GM18505 (cell line): ENCODE results near the gene XCL2.
"Not testable (repeated sequence)": the region's sequence is repeated elsewhere in the genome, so short reads cannot be mapped to it uniquely, and the experiment has no call there.

ENCODE experiments used
- ATAC-seq: cut with Tn5 transposase; IDR thresholded peaks from one replicate; pipeline ENCODE4 v1.9.1; 2021; ENCODE audit not compliant: unreplicated experiment
- POLR2A ChIP-seq: IDR thresholded peaks from 4 replicates; pipeline ENCODE4 v1.6.1; 2011; ENCODE audit warnings: borderline replicate concordance; ENCODE audit not compliant: insufficient read depth, insufficient read length; ENCODE audit errors: extremely low read depth

XCL2 gene

GRCh38 chr1:168543840-168544498, at the start of gene XCL2:
Gene XCL2 (minus strand): TSS chr1:168543997. CDS start chr1:168543964, 33 bp downstream.
- not testable (repeated sequence) for ATAC-seq

GRCh38 chr1:168591641-168592250, 47.9 kb upstream of the XCL2 start:
- TF ChIP-seq POLR2A = no peak
- ATAC-seq = no peak

- ATAC-seq = no peak
- no peak for TF ChIP-seq POLR2A
Measured at GRCh38 chr1:168591066-168591465, 47.3 kb upstream of the XCL2 start.

GRCh38 chr1:168589167-168589566, 45.4 kb upstream of the XCL2 start:
- no peak for TF ChIP-seq POLR2A
- ATAC-seq = no peak

- TF ChIP-seq POLR2A = no peak
- no peak for ATAC-seq
Measured at GRCh38 chr1:168585937-168586336, 42.1 kb upstream of the XCL2 start.

GRCh38 chr1:168585191-168585590, 41.4 kb upstream of the XCL2 start:
- ATAC-seq = no peak
- TF ChIP-seq POLR2A = no peak

- no peak for TF ChIP-seq POLR2A
- no peak for ATAC-seq
Measured at GRCh38 chr1:168583571-168583970, 39.8 kb upstream of the XCL2 start.

- no peak for ATAC-seq
- TF ChIP-seq POLR2A = no peak
Measured at GRCh38 chr1:168582688-168583336, 39.0 kb upstream of the XCL2 start.

- TF ChIP-seq POLR2A = no peak
- ATAC-seq = no peak
Measured at GRCh38 chr1:168581817-168582572, 38.2 kb upstream of the XCL2 start.

GRCh38 chr1:168580991-168581390, 37.2 kb upstream of the XCL2 start:
- not testable (repeated sequence) for ATAC-seq

- not testable (repeated sequence) for ATAC-seq
Measured at GRCh38 chr1:168580290-168580689, 36.5 kb upstream of the XCL2 start.

- not testable (repeated sequence) for ATAC-seq
Measured at GRCh38 chr1:168578531-168579185, 34.9 kb upstream of the XCL2 start.

GRCh38 chr1:168576245-168576688, 32.5 kb upstream of the XCL2 start, which contains the start of gene XCL1:
Gene XCL1 (plus strand): TSS chr1:168576605. CDS start chr1:168576638, 33 bp downstream.
- ATAC-seq = not testable (repeated sequence)

GRCh38 chr1:168574234-168574633, 30.4 kb upstream of the XCL2 start:
- ATAC-seq = not testable (repeated sequence)
